Measurements from ENCODE around the gene AKAP11.
"Not testable (repeated sequence)": the region's sequence is repeated elsewhere in the genome, so short reads cannot be mapped to it uniquely, and the experiment has no call there.

AKAP11 gene

GRCh38 chr13:42272115-42272803, at the start of gene AKAP11:
TSS of gene AKAP11 (plus strand) at chr13:42272152. CDS start at chr13:42286349, 14,197 bp downstream.
- peak in 1 of 2 donors; percentile 25 for DNase-seq (ENCODE audit: low read depth in 2 of 2)

- DNase-seq (ENCODE audit: low read depth in 2 of 2): no peak
Observed at GRCh38 chr13:42223681-42224080, 48.3 kb upstream of the AKAP11 start.

- no peak for DNase-seq (ENCODE audit: low read depth in 2 of 2)
Observed at GRCh38 chr13:42225051-42225450, 46.9 kb upstream of the AKAP11 start.

GRCh38 chr13:42226759-42227158, 45.2 kb upstream of the AKAP11 start:
- not testable (repeated sequence) for DNase-seq (ENCODE audit: low read depth in 2 of 2)

GRCh38 chr13:42228527-42228926, 43.4 kb upstream of the AKAP11 start:
- DNase-seq (ENCODE audit: low read depth in 2 of 2): no peak

- DNase-seq (ENCODE audit: low read depth in 2 of 2): no peak
Observed at GRCh38 chr13:42229287-42229686, 42.7 kb upstream of the AKAP11 start.

- DNase-seq (ENCODE audit: low read depth in 2 of 2): no peak
Observed at GRCh38 chr13:42232671-42233070, 39.3 kb upstream of the AKAP11 start.

GRCh38 chr13:42233726-42234125, 38.2 kb upstream of the AKAP11 start:
- DNase-seq (ENCODE audit: low read depth in 2 of 2): no peak

GRCh38 chr13:42239161-42239560, 32.8 kb upstream of the AKAP11 start:
- no peak for DNase-seq (ENCODE audit: low read depth in 2 of 2)

GRCh38 chr13:42239644-42240043, 32.3 kb upstream of the AKAP11 start:
- no peak for DNase-seq (ENCODE audit: low read depth in 2 of 2)

GRCh38 chr13:42246541-42246940, 25.4 kb upstream of the AKAP11 start:
- no peak for DNase-seq (ENCODE audit: low read depth in 2 of 2)

GRCh38 chr13:42247883-42248282, 24.1 kb upstream of the AKAP11 start:
- no peak for DNase-seq (ENCODE audit: low read depth in 2 of 2)

GRCh38 chr13:42255886-42256285, 16.1 kb upstream of the AKAP11 start:
- DNase-seq (ENCODE audit: low read depth in 2 of 2): no peak

GRCh38 chr13:42258747-42259146, 13.2 kb upstream of the AKAP11 start:
- DNase-seq (ENCODE audit: low read depth in 2 of 2): no peak

- no peak for DNase-seq (ENCODE audit: low read depth in 2 of 2)
Observed at GRCh38 chr13:42259515-42259914, 12.4 kb upstream of the AKAP11 start.

- DNase-seq (ENCODE audit: low read depth in 2 of 2): no peak
Observed at GRCh38 chr13:42260903-42261654, 10.9 kb upstream of the AKAP11 start.

GRCh38 chr13:42266473-42266872, 5.5 kb upstream of the AKAP11 start:
- DNase-seq (ENCODE audit: low read depth in 2 of 2): no peak

- DNase-seq (ENCODE audit: low read depth in 2 of 2): no peak
Observed at GRCh38 chr13:42270160-42270856, 1.6 kb upstream of the AKAP11 start.

GRCh38 chr13:42270857-42271215, 1.1 kb upstream of the AKAP11 start:
- DNase-seq (ENCODE audit: low read depth in 2 of 2): no peak

- peak; percentile 89 to 92 for DNase-seq (ENCODE audit: low read depth in 2 of 2)
Observed at GRCh38 chr13:42271337-42272114, 426 bp upstream of the AKAP11 start.

GRCh38 chr13:42272804-42273175, 838 bp downstream of the AKAP11 start:
- DNase-seq (ENCODE audit: low read depth in 2 of 2): no peak
